Cerebellar cortex (tissue), 1 donor: ENCODE data around the gene ZNF827.

Source experiments
- DNase-seq: peaks from one replicate; pipeline ENCODE4 v3.0.0-alpha.2; 2015; ENCODE audit warnings: low spot score

Gene ZNF827

GRCh38 chr4:145719752-145720624, 218.6 kb downstream of the ZNF827 start:
- peak; percentile 21 for DNase-seq

GRCh38 chr4:145716661-145717200, 221.9 kb downstream of the ZNF827 start:
- no peak for DNase-seq

GRCh38 chr4:145716200-145716599, 222.4 kb downstream of the ZNF827 start:
- no peak for DNase-seq

- no peak for DNase-seq
These were observed 228.8 kb downstream of the ZNF827 start for GRCh38 chr4:145709843-145710242.

- DNase-seq = peak; percentile 33
These were observed 229.3 kb downstream of the ZNF827 start for GRCh38 chr4:145709336-145709735.
